Brain microvascular endothelial cell (primary cell): ENCODE measurements around the gene PHF5A.
A peak's percentile ranks its signal among the peaks of the same experiment; 100 is the strongest.

Source experiments
- DNase-seq: peaks from one replicate; pipeline ENCODE4 v3.0.0-alpha.2; 2020
- H3K27ac ChIP-seq: fragments of 250-450 bp; sonication (Bioruptor Pico); 2 replicates; pipeline ENCODE4 v1.5.1; 2020; ENCODE audit warnings: mild to moderate bottlenecking, moderate library complexity
- H3K27me3 ChIP-seq: fragments of 250-450 bp; sonication (Bioruptor Pico); replicated peaks from 2 replicates; pipeline ENCODE4 v1.5.1; 2020; ENCODE audit warnings: mild to moderate bottlenecking
- H3K36me3 ChIP-seq: fragments of 250-450 bp; sonication (Bioruptor Pico); replicated peaks from 2 replicates; pipeline ENCODE4 v1.5.1; 2020; ENCODE audit warnings: mild to moderate bottlenecking
- H3K4me3 ChIP-seq: 2 replicates; pipeline ENCODE4 v1.5.1; 2011; ENCODE audit warnings: low read depth, mild to moderate bottlenecking, control low read depth, low read length, moderate library complexity
- in situ Hi-C: cut with HindIII; loops from 2 replicates; pipeline ENCODE4 v1.10.0; 2017; ENCODE audit warnings: low sequenced_read_pairs, low pct_ligation_motif_present
- TF ChIP-seq, protein P1 (sequence below): IDR thresholded peaks from 2 replicates; pipeline ENCODE4 v1.5.1; 2011; ENCODE audit warnings: low read depth, mild to moderate bottlenecking, moderate library complexity, low read length, control low read depth, inconsistent platforms; ENCODE audit errors: missing control alignments

Gene PHF5A

GRCh38 chr22:41512421-41513194 lies 44.1 kb upstream of the PHF5A start:
- no peak overlapping the region for H3K27ac ChIP-seq
- peaks cover 47% of the 10 kb centered on the region for H3K36me3 ChIP-seq
- TF ChIP-seq, protein P1, sequence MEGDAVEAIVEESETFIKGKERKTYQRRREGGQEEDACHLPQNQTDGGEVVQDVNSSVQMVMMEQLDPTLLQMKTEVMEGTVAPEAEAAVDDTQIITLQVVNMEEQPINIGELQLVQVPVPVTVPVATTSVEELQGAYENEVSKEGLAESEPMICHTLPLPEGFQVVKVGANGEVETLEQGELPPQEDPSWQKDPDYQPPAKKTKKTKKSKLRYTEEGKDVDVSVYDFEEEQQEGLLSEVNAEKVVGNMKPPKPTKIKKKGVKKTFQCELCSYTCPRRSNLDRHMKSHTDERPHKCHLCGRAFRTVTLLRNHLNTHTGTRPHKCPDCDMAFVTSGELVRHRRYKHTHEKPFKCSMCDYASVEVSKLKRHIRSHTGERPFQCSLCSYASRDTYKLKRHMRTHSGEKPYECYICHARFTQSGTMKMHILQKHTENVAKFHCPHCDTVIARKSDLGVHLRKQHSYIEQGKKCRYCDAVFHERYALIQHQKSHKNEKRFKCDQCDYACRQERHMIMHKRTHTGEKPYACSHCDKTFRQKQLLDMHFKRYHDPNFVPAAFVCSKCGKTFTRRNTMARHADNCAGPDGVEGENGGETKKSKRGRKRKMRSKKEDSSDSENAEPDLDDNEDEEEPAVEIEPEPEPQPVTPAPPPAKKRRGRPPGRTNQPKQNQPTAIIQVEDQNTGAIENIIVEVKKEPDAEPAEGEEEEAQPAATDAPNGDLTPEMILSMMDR: no peak
- DNase-seq: peak; percentile 63
- in situ Hi-C loops: no loop called here
- H3K27me3 ChIP-seq: no peaks in the 10 kb centered on the region
- no peak overlapping the region for H3K4me3 ChIP-seq

- in situ Hi-C loops: no loop called here
- no peaks in the 10 kb centered on the region for H3K27me3 ChIP-seq
- H3K27ac ChIP-seq: no peak overlapping the region
- TF ChIP-seq, protein P1: no peak
- no peak for DNase-seq
- H3K36me3 ChIP-seq: peaks cover 41% of the 10 kb centered on the region
- H3K4me3 ChIP-seq: no peak overlapping the region
Observed at GRCh38 chr22:41511521-41511968, 43.1 kb upstream of the PHF5A start.

GRCh38 chr22:41508770-41509170 lies 40.3 kb upstream of the PHF5A start:
- no peaks in the 10 kb centered on the region for H3K27me3 ChIP-seq
- in situ Hi-C loops: no loop called here
- H3K27ac ChIP-seq: no peak overlapping the region
- no peak overlapping the region for H3K4me3 ChIP-seq
- DNase-seq: no peak
- H3K36me3 ChIP-seq: peaks cover 23% of the 10 kb centered on the region
- TF ChIP-seq, protein P1: peak; percentile 52

DNA sequence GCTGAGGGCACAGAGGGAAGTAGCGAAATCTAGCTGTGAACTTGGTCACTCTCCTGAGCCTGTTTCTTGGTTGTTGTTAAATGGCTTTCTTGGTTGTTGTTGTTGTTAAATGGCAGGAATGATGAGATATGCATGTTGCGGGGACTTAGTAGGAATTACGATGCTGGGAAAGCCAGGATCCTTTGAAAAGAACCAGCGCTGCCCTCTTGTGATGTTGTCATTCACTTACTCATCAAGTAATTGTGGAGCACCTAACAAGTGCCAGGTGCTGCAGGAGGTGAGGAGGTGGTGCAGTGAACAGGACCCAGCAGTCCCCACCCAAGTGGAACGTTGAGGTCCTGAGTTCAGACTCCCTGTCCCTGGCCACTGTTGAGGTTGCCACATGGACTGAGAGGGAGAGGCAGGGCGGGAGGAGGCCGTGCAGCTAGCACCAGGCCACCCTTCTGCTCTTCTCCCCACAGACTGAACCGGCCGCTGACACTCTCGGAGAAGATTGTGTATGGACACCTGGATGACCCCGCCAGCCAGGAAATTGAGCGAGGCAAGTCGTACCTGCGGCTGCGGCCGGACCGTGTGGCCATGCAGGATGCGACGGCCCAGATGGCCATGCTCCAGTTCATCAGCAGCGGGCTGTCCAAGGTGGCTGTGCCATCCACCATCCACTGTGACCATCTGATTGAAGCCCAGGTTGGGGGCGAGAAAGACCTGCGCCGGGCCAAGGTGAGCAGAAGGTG lies 39.0 kb upstream of the PHF5A start:
- no peak overlapping the region for H3K27ac ChIP-seq
- in situ Hi-C loops: no loop called here
- H3K27me3 ChIP-seq: no peaks in the 10 kb centered on the region
- H3K36me3 ChIP-seq: peaks cover 18% of the 10 kb centered on the region
- DNase-seq: no peak
- TF ChIP-seq, protein P1: no peak
- no peak overlapping the region for H3K4me3 ChIP-seq

DNA sequence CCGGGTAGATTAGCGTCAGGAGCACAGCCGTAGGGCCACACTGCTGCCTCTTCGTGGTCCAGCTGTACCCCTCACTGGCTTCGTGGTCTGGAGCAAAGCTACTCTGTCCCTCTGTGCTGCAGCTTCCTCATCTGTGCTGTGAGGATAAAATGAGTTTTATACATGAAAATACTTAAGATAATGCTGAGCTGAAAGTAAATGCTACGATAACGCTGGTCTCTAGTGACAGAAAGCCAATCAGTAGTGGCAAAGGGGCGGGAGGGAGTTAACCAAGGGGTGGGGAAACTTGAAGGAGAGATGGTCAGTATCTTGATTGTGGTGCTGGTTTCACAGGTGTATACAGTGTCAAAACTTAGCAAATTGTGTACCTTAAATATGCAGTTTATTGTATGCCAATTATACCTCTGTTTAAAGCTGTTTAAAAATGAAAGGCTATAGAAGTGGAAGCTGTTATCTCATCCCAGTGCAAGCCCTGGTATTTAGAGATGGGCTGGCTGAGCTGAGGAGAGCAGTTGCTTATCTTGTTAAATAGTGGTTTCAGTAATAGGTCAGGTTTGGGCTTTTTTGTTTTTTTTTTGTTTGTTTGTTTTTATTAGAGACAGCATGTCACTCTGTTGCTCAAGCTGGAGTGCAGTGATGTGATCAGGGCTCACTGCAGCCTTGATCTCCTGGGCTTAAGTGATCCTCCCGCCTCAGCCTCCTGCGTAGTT lies 37.2 kb upstream of the PHF5A start:
- Histone ChIP-seq H3K4me3 (no peak overlapping the region), H3K27me3 (no peaks in the 10 kb centered on the region), H3K27ac (no peak overlapping the region), H3K36me3 (peaks cover 16% of the 10 kb centered on the region)
- TF ChIP-seq, protein P1: no peak
- in situ Hi-C loops: no loop called here
- no peak for DNase-seq
